HPDE6-E6E7 (cell line): ENCODE results near the gene IMMP2L.

Experiments
- DNase-seq: peaks from one replicate; pipeline ENCODE4 v3.0.0; 2011; ENCODE audit warnings: missing footprints; ENCODE audit errors: extremely low spot score

The IMMP2L gene

DNA sequence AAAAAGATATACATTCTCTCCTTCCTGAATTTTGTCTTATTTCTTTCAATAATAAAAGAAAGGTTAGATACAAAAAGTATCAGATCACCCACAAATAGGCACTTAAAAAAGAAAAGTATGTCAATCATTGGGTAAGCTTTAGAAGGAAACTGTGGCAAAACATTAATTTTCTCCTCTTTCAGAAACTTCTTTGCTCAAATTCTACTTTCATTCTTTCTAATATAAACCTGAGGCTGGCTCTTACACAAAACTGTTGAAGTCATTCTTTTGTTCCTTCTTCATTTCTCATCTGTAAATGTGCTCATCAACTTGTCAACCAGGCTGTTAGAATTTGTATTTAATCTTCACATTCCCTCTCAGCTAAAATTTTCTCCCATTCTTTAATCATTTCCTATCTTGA lies 346.7 kb downstream of the IMMP2L start:
- no peak for DNase-seq

DNA sequence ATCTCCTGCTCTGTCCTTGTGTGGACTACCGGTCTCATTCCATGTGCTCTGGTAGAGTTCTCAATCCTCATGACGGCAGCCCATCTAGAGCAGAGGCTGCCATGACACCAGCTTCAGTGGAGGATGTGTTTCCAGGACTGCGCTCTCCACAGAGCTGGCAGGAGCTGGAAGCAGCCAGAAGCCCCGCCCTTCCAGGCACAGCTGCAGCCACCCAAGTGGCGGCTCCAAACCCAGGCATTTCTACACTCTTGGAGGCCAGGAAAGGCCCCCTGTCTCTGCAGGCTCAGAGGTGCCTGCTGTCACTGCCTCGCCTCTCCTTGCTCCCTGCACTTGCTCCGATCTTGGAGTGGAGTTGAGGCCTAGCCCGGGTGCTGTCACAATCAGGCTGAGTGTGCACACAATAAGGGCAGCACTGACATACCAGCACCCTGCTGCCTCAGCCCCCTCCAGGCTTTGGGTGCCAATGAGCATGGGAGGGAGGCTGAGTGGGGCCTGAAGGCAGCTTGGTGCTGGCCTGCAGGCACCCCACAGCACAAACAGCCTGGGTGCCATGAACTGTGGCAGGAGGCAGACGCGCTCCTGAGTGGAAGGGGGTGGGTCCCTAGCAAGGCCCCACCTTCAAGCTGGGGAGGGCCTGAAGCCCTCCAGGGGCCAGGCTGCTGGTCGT lies 349.3 kb downstream of the IMMP2L start:
- DNase-seq: no peak

DNA sequence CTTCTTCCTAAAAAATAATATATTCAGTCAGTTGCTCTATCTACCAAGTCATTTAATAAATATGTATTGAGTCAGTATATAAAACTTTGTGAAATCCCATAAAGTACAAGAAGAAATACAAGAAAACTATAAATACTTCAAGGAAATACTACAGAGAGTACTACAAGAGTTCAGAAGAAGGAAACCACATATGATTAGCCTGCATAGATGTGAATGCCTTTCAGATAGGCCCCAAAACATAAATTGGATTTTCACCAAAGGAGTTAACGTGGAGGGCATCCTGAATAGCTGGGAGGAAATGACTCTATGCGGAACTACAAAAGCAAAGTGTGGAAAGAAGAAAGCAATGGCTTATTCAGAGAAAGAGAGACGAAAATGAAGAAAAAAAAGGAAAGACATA lies 351.3 kb downstream of the IMMP2L start:
- no peak for DNase-seq

DNA sequence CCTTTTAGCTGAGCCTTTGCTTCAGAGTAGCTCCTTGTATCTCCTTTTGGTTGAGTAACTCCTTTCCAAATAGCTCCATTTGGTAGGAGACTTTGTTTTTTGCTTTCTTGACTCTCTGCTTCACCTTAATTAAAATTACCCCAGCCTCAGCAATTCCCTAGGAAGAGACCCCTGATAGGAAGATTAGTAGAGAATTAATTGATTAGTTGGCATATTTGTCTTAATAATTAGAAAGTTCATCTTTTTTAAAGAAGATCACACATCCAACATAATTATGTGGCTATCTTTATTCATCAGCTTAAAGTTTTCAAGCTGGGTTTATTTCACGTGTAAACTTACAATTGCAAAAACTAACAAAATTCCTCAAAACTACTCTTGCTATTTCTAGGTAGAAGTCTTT lies 352.2 kb downstream of the IMMP2L start:
- no peak for DNase-seq

DNA sequence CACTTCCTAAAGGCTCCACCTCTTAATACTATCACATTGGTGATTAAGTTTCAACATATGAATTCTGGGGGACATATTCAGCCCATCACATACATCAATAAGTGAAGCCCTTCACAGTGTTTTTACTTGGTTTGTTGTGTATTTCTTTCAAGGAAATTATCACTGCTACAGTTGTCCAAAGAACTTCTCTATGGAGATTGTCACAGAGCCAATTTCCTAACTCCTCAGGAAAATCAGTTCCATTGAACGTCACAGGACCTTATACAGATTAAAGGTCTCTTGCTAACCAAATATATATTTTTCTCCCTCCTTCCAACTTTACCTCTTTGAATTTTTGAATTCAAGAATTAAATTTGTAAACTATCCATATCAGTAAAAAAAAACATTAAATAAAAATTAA lies 357.0 kb downstream of the IMMP2L start:
- DNase-seq: no peak

DNA sequence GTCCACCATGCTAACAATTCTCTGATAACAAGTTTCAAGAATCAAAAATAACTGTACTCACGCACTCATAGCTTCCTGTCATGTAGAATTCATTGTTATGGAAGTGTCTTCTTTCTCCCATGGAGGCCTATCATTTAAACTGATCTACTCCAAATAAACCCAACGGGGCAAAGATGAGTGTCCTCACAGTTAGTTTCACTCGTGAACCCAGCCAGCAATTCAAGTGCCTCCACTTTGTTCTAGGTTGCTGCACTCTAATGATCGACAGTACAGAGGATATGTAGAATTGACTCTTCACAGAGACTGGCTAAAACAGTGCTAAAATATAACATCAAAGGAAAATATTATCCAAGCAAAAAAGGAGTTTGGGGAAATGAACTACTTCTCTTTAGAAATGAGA lies 360.0 kb downstream of the IMMP2L start:
- no peak for DNase-seq

DNA sequence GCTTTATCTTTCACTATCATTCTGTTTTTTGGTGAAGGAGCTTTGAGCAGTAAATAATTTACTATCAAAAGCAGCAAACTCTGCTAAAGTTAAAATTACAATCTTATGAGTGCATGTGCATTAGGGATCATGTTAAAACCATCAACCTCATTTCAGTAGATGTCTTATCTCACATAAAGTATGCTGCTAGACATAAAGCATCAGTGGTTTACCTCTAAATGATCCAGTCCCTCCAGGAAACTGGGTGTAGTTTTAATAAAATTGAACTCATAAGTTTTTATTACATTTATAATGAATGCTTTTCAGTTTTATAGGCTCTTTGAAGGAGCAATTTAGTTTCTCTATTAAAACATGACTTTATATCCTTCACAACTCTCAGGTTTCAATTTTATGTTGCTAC lies 362.6 kb downstream of the IMMP2L start:
- no peak for DNase-seq

DNA sequence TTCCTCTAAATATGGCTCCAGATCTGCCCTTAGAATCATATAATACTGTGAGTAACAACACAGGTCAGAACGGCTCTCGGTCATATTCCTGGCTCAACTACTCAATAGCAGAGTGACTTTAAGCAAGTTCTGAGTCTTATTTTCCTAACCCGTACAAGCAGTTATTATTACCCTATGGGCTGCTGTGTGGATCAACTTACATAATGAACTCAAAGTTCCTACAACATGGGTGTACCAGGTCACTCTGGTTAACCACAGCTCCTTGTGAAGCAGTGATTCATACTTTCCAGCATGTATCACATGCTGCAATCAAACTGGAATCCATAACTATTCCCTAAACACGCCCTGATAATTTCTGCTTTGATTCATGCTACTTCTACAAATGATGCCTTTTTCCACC lies 364.0 kb downstream of the IMMP2L start:
- peak; percentile 67 for DNase-seq

DNA sequence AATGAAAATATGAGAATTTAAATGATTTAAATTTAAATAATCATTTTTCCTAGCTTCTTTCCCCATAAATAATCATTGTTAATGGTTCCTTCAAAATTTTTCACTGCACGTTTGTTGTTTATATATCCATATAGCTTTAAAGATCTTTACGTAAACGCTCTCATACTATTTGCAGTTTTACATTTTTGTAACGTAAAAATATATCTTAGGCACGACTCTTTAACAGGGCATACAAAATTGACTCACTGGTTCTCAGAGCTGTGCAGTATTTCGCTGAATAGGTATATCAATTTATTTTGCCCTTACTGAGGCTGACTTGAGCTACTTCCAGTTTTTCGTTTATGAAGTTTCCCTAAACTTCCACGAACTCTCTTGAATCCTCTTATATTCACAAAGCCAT lies 365.6 kb downstream of the IMMP2L start:
- DNase-seq: no peak

DNA sequence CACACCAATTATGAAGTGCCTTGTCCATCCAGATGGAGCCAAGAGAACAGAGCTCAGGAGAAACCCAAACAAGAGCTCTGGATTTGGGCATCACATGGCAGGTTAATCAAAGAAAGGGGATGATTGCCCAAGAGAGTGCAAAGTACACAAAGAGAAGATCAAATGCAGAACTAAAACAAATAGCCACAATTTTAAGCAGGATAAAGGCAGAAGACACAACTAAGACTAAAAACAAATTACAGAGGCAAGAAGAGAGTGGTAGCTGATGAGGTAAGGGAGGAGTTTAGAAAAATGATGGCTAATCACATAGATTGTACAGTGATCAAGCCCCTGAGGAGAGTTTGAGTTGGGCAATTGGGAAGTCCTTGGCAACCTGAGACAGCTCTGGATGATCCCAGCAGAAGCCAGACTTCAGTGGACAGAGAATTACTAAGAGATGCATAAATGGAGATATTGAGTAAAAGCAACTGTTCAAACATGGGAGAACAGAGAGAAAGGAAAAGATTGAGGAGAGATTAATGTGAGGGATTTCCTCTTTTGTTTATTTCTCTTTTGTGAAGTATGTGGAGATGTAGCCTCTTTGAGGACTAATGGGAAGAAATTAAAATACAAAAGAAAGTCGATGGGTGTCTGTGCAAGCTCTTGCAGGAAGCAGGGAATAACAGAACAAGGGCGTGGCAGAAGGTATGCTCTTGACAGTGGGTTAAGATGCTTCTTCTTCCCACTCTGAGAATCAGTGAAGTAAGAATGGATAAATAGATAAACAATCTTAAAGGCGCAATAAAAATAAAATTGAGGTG lies 369.5 kb downstream of the IMMP2L start:
- DNase-seq: no peak

DNA sequence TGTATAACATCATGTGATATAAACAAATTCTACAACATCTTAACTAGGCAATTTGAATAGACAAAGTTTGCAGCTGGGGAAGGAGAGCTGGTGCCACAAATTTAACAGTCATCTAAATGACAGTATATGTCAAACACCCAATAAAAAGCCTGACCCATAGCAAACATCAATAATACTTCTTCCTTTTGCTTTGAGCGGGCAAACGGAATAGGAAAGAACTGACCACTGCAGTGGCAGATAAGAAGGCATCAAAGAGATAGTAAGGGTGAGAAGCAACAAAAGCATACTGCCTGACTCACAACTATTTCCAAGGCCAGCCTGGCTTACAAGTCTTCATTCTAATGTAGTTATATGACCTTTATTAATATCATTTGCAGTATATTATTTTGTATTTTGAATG lies 371.5 kb downstream of the IMMP2L start:
- no peak for DNase-seq

DNA sequence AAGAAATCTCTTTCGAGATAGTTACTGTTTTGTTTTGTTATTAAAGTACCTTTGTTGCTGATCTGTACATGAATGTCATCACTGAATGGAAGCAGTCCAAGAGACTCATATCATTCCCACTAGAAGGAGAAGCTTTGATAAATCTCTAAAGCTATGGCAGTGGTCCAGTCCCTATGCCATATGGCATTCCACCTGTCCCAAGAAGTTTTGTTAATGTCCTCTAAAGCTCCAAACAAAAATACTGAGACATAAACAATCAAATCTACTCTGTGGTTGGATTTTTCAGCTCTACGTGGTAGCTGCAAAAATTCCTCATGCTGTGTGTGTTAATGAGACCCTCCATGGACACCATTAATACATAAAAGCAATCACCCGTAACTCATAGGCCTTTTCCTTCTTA lies 377.3 kb downstream of the IMMP2L start:
- no peak for DNase-seq

DNA sequence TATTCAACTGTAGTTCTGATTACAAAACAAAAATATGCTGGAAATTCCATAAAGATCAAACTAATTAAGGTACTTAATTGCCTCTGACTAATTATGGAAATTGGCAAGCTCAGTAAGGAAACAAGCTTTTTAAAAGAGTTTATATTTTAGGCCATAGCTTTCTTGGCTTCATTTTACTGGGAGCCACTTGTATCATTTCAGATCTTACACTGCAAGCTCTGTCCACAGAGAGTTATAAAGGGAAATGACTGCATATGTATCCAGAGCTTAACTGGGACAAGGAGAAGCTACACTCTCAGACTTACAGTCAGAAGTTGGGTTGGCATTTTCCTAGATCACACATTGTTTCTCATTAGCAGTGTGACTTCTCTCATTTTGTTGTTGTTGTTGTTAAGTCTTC lies 379.0 kb downstream of the IMMP2L start:
- DNase-seq: no peak

DNA sequence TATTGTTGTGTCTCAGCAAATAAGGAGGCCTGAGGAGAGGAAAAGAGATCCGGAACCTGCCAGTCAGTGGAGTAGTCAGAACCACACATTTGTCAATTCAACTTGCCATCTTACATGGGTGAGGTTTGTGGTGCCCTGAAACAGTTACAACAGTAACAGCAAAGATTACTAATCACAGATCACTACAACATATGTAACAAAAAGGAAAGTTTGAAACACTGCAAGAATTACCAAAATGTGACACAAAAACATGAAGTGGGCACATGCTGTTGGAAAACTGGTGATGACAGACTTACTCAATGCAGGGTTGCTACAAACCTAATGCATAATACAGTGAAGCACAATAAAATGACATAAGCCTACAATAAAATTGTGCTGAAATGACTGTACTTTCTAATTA lies 382.0 kb downstream of the IMMP2L start:
- no peak for DNase-seq

DNA sequence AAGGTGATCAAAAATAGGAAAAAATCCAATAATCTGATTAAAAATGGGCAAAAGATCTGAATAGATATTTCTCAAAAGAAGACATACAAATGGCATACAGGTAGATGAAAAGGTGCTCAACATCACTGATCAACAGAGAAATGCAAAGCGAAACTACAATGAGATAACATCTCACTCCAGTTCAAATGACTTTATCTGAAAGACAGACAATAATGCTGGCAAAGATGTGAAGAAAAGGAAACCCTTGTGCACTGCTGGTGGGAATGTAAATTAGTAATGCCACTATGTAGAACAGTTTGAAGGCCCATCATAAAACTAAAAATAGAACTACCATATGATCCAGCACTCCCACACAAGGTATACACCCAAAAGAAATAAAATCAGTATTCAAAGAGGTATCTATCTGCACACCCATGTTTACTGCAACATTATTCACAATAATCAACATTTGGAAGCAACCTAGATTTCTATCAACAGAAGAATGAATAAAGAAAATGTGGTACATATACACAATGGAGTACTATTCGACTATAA lies 386.3 kb downstream of the IMMP2L start:
- DNase-seq: no peak

DNA sequence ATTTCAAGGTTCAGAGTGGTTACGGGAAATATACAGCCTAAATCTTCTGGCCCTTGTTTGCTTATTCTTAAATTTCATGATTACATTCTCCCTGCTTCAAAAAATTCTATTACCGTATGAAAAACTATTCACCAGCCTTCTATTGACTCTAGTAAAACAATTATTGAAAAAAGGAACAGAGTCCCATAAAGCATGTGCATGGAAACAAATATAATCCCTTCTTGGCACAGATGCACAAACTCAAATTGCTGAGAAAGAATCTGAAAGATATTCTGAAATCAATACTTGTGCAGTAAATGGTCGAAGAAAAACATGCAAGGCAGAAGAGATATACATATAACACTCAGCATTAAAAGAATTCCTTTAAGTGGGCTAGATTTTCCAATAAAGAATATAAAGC lies 387.8 kb downstream of the IMMP2L start:
- no peak for DNase-seq

DNA sequence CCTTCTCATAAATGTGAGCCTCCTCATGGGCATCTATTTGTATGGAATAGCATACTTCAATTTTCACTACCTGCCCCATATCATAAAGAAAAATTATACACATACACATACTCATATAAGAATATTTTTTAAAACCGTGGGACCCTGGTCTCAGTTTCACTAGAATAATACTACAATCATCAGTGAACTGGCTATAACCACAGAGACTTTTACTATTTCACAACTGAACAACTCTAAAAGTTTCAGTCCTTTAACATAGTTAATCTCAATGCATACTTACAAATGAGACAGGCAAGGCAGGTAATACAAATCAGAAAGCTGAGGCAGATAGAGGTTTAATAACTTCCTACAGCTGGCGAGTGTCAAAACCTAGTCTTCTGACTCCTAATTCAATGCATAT lies 388.3 kb downstream of the IMMP2L start:
- no peak for DNase-seq

DNA sequence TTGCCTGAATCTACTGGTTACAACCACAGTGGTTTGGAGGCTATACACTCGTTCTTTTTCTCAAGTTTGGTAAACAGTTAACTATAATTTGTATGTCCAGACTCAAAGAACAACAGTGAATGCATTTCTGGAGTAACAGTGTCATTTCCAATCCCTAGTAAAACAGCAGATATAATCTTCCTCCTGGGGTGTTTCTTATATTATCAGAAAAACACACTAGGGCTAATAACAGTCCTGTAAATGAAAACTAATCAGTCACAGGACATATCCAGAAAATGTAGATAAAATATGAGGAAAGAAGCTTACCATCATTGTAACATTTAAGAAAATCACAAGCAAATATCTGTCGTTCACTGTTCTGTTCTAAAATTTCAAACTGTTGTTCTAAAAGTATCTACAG lies 388.8 kb downstream of the IMMP2L start:
- DNase-seq: no peak

DNA sequence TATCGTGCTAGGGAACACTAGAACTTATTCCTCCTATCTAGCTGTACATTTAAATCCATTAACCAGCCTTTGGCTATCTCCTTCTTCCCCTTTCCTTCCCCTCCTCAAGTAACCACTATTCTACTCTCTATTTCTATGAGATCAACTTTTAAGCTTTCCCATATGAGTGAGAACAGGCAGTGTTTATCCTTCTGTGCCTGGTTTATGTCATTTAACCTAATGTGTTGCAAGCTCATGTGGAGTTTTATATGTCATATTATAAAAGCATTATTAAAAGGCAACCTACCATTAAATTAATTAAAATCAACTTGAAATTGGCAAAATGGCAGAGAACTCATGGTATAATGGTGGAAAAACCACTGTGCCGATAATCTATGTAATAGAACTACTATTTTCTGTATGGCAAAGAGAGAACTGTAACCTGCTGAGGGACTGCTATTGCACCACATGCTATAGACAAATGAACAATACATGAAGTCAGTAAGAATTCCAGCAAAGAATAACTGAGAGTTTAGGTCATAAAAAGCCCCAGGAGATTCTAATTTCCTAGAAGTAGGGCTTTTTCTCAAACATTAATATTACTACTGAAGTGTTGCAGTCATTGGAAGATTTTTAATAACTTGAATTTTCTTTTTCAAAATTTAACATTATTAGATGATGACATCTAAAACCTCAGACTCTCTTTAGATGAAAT lies 389.6 kb downstream of the IMMP2L start:
- DNase-seq: no peak

DNA sequence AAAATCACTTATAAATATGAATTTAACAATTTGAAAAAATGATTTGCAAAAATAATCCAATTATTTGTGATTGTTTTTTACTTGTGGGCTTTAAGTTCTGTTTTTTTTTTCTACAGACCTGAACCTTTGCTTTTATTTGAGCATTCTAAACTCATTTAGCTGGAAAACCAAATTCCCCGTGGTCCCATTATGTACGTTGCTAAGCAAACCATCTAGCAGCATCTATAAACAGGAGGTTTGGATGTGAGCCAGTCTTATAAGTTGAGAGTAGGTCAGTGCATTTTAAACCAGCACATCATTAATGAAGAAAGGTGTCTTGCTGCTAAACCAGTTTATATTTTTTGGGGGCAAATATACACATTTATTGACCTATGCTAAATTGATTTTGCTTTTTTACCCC lies 394.1 kb downstream of the IMMP2L start:
- no peak for DNase-seq

DNA sequence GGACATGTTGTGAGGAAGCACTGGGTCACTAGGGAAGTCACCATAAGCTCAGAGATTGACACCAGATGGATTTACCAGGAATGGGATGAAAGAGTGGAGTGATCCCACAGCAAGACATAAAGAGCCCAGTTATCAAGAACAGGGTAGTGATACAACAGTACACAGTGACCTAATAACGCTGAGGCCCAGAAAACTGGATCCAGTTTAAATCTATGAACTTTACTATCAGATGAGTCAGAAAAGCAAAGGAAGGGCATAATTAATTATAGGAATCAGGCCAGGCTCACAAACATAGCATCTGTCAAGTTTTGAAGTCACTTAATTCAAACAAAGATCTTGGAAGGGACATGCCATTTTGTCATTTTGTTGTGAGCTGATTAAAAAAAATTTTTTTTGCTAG lies 397.9 kb downstream of the IMMP2L start:
- no peak for DNase-seq

DNA sequence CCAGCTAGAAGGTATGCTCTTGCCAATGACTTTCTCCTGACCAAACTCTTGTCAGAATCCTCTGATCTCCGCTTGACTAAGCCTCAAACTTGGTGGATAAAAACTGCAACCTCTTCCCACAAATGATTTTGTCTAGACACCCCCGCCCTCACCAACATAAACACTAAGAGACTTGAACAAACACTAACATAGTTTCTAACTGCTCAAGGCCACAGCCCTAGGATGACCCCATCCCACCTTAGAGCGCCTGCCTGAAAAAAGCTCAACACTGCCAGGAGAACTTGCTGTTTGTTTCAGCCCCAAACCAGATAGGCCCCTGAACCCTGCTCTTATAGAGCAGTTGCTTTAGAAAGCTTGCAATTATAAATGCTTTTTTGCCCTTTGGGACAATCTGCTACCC lies 399.6 kb downstream of the IMMP2L start:
- no peak for DNase-seq

DNA sequence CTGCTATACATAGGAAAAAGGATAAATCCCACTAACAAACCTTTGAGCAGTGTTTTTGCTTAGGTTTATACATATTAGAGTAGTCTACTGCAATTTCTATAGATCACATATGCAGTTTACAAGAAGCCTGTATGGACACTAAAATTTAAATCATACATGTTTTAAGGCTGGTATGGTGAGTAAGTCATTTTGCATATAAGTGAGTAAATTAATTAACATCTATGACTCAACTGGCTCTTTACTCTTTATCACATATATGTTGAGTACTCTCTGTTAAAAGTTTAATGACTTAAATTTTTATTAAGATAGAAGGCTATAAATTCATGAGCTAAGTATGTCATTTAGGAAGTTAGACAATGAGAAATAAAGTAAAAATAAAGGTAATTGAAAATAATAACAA lies 402.0 kb downstream of the IMMP2L start:
- no peak for DNase-seq
